Caco-2 (cell line): ENCODE results near the gene PTGS1. TPM values are rescaled to one million over a fixed set of nuclear protein-coding genes. Genes with fewer than 3 reads are reported as not detected.

Experiments
- BruUV-seq: library from RNA; stranded (reverse); fragments of 400-500 nt; replicated peaks from 2 replicates; lab custom pipeline; 2021; lab: Mats Ljungman, UMichigan
- CTCF ChIA-PET: fragments of 300-600 bp; sonication (Branson Sonifier 250); formaldehyde crosslinking; loops from one replicate; lab custom pipeline; 2022; ENCODE audit warnings: antibody characterized with exemption; lab: Charles Lee
- POLR2A ChIA-PET: fragments of 300-600 bp; sonication (Branson Sonifier 250); formaldehyde crosslinking; loops from one replicate; lab custom pipeline; 2022; ENCODE audit warnings: antibody characterized with exemption; lab: Charles Lee
- DNase-seq, 2 experiments: peaks; one replicate each; pipeline versions ENCODE4 v3.0.0 to v3.0.0-alpha.2; 2020 to 2022
- H3K27me3 ChIP-seq: replicated peaks from 2 replicates; pipeline ENCODE4 v1.6.0; 2011; ENCODE audit warnings: low read length; ENCODE audit not compliant: control insufficient read depth, insufficient read depth
- H3K36me3 ChIP-seq: 2 replicates; pipeline ENCODE4 v1.5.1; 2011; ENCODE audit warnings: low read length; ENCODE audit not compliant: control insufficient read depth, insufficient read depth
- H3K4me1 ChIP-seq: fragments of 250-450 bp; sonication (Bioruptor Pico); 2 replicates; pipeline ENCODE4 v1.5.1; 2020; ENCODE audit warnings: mild to moderate bottlenecking
- H3K4me3 ChIP-seq: 2 replicates; pipeline ENCODE4 v1.5.1; 2011; ENCODE audit warnings: low read depth, mild to moderate bottlenecking, control low read depth, low read length
- H3K9me3 ChIP-seq: fragments of 250-450 bp; sonication (Bioruptor Pico); 2 replicates; pipeline ENCODE4 v1.5.1; 2020; ENCODE audit warnings: mild to moderate bottlenecking, moderate library complexity
- H3K27ac Mint-ChIP-seq: one replicate; pipeline ENCODE4 v1.8.0; 2022; ENCODE audit warnings: mixed read lengths; ENCODE audit not compliant: unreplicated experiment
- H3K27me3 Mint-ChIP-seq: one replicate; pipeline ENCODE4 v1.8.0; 2022; ENCODE audit warnings: mixed read lengths; ENCODE audit not compliant: insufficient read depth, unreplicated experiment
- H3K36me3 Mint-ChIP-seq: one replicate; pipeline ENCODE4 v1.8.0; 2022; ENCODE audit warnings: mild to moderate bottlenecking, mixed read lengths; ENCODE audit not compliant: insufficient read depth, unreplicated experiment
- H3K4me1 Mint-ChIP-seq: one replicate; pipeline ENCODE4 v1.8.0; 2022; ENCODE audit warnings: low read depth, mixed read lengths; ENCODE audit not compliant: unreplicated experiment
- H3K4me3 Mint-ChIP-seq: one replicate; pipeline ENCODE4 v1.8.0; 2022; ENCODE audit warnings: mild to moderate bottlenecking, moderate library complexity, mixed read lengths; ENCODE audit not compliant: unreplicated experiment
- H3K9me3 Mint-ChIP-seq: one replicate; pipeline ENCODE4 v1.8.0; 2022; ENCODE audit warnings: mixed read lengths; ENCODE audit not compliant: unreplicated experiment
- CTCF ChIP-seq, 2 experiments: fragments of 200-600 bp in 1 of 2; IDR thresholded peaks; 1 replicate in 1 of 2; 2 replicates in 1 of 2; pipeline versions ENCODE4 v1.5.1 to v1.8.0; 2011 to 2022; ENCODE audit warnings: antibody characterized with exemption in 1 of 2, control low read depth in 1 of 2, inconsistent platforms in 1 of 2, low read depth in 1 of 2, low read length in 1 of 2, mild to moderate bottlenecking in 1 of 2, moderate library complexity in 1 of 2; ENCODE audit not compliant: insufficient read depth in 1 of 2, severe bottlenecking in 1 of 2, unreplicated experiment in 1 of 2
- intact Hi-C: fragments of 100-400 bp; cut with micrococcal nuclease; formaldehyde crosslinking; loops from one replicate; pipeline ENCODE4 v1.10.0; 2022; ENCODE audit not compliant: unreplicated experiment
- total RNA-seq: library from RNA; stranded (reverse); gene quantifications from 2 replicates; pipeline ENCODE4 v1.2.3, GENCODE V29; 2022

Gene PTGS1
- total RNA-seq, 1 experiment from 2014 or later: 0.29 TPM

- H3K9me3 ChIP-seq: no peaks in the 10 kb centered on the region
- ChIA-PET CTCF (no interaction called here), POLR2A (no interaction called here)
- Mint-ChIP-seq H3K36me3 (no peaks in the 10 kb centered on the region), H3K27ac (no peak overlapping the region), H3K27me3 (peaks cover 10% of the 10 kb centered on the region), H3K4me3 (no peak overlapping the region), H3K9me3 (no peaks in the 10 kb centered on the region), H3K4me1 (no peaks in the 10 kb centered on the region)
- H3K4me1 ChIP-seq: no peaks in the 10 kb centered on the region
- TF ChIP-seq CTCF (IDR thresholded peaks at IDR 0.05; ENCODE audit: insufficient read depth in 1 of 2, low read depth in 1 of 2, low read length in 1 of 2, severe bottlenecking in 1 of 2, unreplicated experiment in 1 of 2): no peak
- no peaks in the 10 kb centered on the region for H3K36me3 ChIP-seq
- no peak for DNase-seq
- no peak overlapping the region for H3K4me3 ChIP-seq
- intact Hi-C loops: no loop called here
- H3K27me3 ChIP-seq: no peaks in the 10 kb centered on the region; the same call in 1 of the 2 replicates
- BruUV-seq: no TSS peak
These were observed 15.6 kb downstream of the PTGS1 start for GRCh38 chr9:122386311-122386872.

DNA sequence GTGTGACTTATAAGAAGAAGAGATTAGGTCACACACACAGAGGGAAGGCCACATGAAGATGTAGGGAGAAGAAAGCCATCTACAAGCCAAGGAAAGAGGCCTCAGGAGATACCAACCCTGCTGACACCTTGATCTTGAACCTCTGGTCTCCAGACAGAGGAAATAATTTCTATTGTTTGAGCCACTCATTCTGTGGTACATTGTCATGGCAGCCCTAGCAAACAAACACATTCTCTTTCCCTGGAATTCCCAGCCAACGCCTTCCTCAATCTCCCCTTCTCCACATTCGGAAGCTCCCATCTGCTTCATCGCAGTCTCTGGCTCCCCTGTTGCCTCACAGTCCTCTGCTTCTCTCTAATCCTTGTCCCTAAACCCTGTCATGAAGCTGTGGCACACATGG is 16.7 kb downstream of the PTGS1 start:
- intact Hi-C loops: no loop called here
- H3K4me3 Mint-ChIP-seq: no peak overlapping the region
- BruUV-seq: no TSS peak
- H3K27me3 Mint-ChIP-seq: peaks cover 7% of the 10 kb centered on the region
- no peak overlapping the region for H3K4me3 ChIP-seq
- no peaks in the 10 kb centered on the region for H3K9me3 ChIP-seq
- TF ChIP-seq CTCF (IDR thresholded peaks at IDR 0.05; ENCODE audit: insufficient read depth in 1 of 2, low read depth in 1 of 2, low read length in 1 of 2, severe bottlenecking in 1 of 2, unreplicated experiment in 1 of 2): no peak
- H3K4me1 Mint-ChIP-seq: no peaks in the 10 kb centered on the region
- H3K36me3 Mint-ChIP-seq: no peaks in the 10 kb centered on the region
- ChIA-PET CTCF (no interaction called here), POLR2A (no interaction called here)
- H3K36me3 ChIP-seq: no peaks in the 10 kb centered on the region
- no peaks in the 10 kb centered on the region; the same call in 1 of the 2 replicates for H3K27me3 ChIP-seq
- H3K27ac Mint-ChIP-seq: no peak overlapping the region
- no peaks in the 10 kb centered on the region for H3K4me1 ChIP-seq
- DNase-seq: no peak
- no peaks in the 10 kb centered on the region for H3K9me3 Mint-ChIP-seq

DNA sequence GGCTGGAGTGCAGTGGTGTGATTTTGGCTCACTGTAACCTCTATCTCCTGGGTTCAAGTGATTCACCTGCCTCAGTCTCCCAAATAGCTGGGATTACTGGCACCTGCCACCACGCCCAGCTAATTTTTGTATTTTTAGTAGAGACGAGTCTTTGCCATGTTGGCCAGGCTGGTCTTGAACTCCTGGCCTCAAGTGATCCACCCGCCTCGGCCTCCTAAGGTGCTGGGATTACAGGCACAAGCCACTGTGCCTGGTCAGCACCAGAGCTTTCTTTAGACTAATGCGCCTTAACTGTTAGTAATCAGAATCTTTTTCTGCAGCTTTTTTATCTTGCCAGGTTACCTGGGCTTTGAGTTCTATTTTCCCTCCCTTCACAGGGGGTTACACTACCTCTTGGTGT is 18.4 kb downstream of the PTGS1 start:
- no peak overlapping the region for H3K4me3 ChIP-seq
- CTCF ChIA-PET: no interaction called here

More for the DNA sequence above, 18.4 kb downstream of the PTGS1 start:
- intact Hi-C loops: no loop called here
- no peak overlapping the region for H3K27ac Mint-ChIP-seq
- H3K9me3 Mint-ChIP-seq: no peaks in the 10 kb centered on the region
- H3K27me3 ChIP-seq: no peaks in the 10 kb centered on the region; the same call in 1 of the 2 replicates
- peaks cover 3% of the 10 kb centered on the region for H3K27me3 Mint-ChIP-seq
- no peak for TF ChIP-seq CTCF (IDR thresholded peaks at IDR 0.05; ENCODE audit: insufficient read depth in 1 of 2, low read depth in 1 of 2, low read length in 1 of 2, severe bottlenecking in 1 of 2, unreplicated experiment in 1 of 2)
- no TSS peak for BruUV-seq
- no peaks in the 10 kb centered on the region for H3K4me1 Mint-ChIP-seq
- POLR2A ChIA-PET: no interaction called here
- DNase-seq: no peak
- no peaks in the 10 kb centered on the region for H3K36me3 ChIP-seq
- no peaks in the 10 kb centered on the region for H3K36me3 Mint-ChIP-seq
- H3K4me1 ChIP-seq: no peaks in the 10 kb centered on the region
- H3K9me3 ChIP-seq: no peaks in the 10 kb centered on the region
- H3K4me3 Mint-ChIP-seq: no peak overlapping the region
